BLaER1 treated with 17β-estradiol and CSF1 and Interleukin-3, amounts not matched to agents 10 nM and 100 nM (cell line): ENCODE results near the gene SMTNL1.
A peak's percentile ranks its signal among the peaks of the same experiment; 100 is the strongest.

Experiments used
- H3K27ac ChIP-seq, 11 experiments: shearing (Covaris generic); formaldehyde crosslinking; 2 replicates each; pipeline ENCODE4 v1.8.1; 2022
- H3K27me3 ChIP-seq, 11 experiments: shearing (Covaris generic); formaldehyde crosslinking; 2 replicates each; pipeline ENCODE4 v1.8.1; 2022
- H3K36me3 ChIP-seq, 11 experiments: shearing (Covaris generic); formaldehyde crosslinking; 2 replicates each; pipeline ENCODE4 v1.8.1; 2022
- H3K4me1 ChIP-seq, 10 experiments: shearing (Covaris generic); formaldehyde crosslinking; 2 replicates each; pipeline ENCODE4 v1.8.1; 2022
- H3K4me2 ChIP-seq, 11 experiments: shearing (Covaris generic); formaldehyde crosslinking; 2 replicates each; pipeline ENCODE4 v1.8.1; 2022
- H3K4me3 ChIP-seq, 10 experiments: shearing (Covaris generic); formaldehyde crosslinking; 2 replicates each; pipeline ENCODE4 v1.8.1; 2022
- H3K9ac ChIP-seq, 11 experiments: shearing (Covaris generic); formaldehyde crosslinking; 2 replicates each; pipeline ENCODE4 v1.8.1; 2022
- H3K9me3 ChIP-seq, 11 experiments: shearing (Covaris generic); formaldehyde crosslinking; replicated peaks in 1 of 11; 2 replicates each; pipeline ENCODE4 v1.8.1; 2022
- H4K20me1 ChIP-seq, 11 experiments: shearing (Covaris generic); formaldehyde crosslinking; 2 replicates each; pipeline ENCODE4 v1.8.1; 2022
- Cebpa-rat ChIP-seq, 11 experiments: shearing (Covaris generic); IDR thresholded peaks; 2 replicates each; pipeline ENCODE4 v1.8.1; 2022

The SMTNL1 gene

GRCh38 chr11:57536947-57537619 lies at the start of gene SMTNL1:
TSS of gene SMTNL1 (plus strand) at chr11:57537595. CDS start at chr11:57542643, 5,048 bp downstream.
- Histone ChIP-seq H3K4me2 (peak within 1 kb of the TSS in 2 of 11 experiments; percentile 2 to 28; a peak in 1 of 22 replicates), H3K4me1 (peaks cover 0 to 5% (median 0%) of the 10 kb centered on the region in 10 experiments; a peak in 3 of 20 replicates), H3K9ac (no peak within 1 kb of the TSS), H3K27ac (no peak within 1 kb of the TSS), H3K9me3 (no peaks in the 10 kb centered on the region), H3K27me3 (no peaks in the 10 kb centered on the region), H4K20me1 (no peaks in the 10 kb centered on the region), H3K4me3 (no peak within 1 kb of the TSS), H3K36me3 (no peaks in the 10 kb centered on the region)
- no peak for TF ChIP-seq Cebpa-rat (IDR thresholded peaks at IDR 0.05)

- Histone ChIP-seq H3K4me2 (no peak overlapping the region), H3K4me3 (no peak overlapping the region), H3K27me3 (peaks cover 0 to 4% (median 0%) of the 10 kb centered on the region in 11 experiments; a peak in 2 of 22 replicates), H3K36me3 (peaks cover 38 to 76% (median 70%) of the 10 kb centered on the region in 11 experiments), H3K9ac (0 out of 22 replicates have a peak overlapping the region, but pooled peaks of 1 of the 11 experiments have one; percentile 16), H3K9me3 (no peaks in the 10 kb centered on the region), H3K27ac (peak overlapping the region in 3 of 11 experiments; percentile 32 to 55 (median 53); a peak in 3 of 22 replicates), H4K20me1 (peaks cover 0 to 14% (median 0%) of the 10 kb centered on the region in 11 experiments; a peak in 5 of 22 replicates), H3K4me1 (peaks cover 31 to 46% (median 34%) of the 10 kb centered on the region in 10 experiments)
- no peak for TF ChIP-seq Cebpa-rat (IDR thresholded peaks at IDR 0.05)
These were observed 49.3 kb upstream of the SMTNL1 start for GRCh38 chr11:57487920-57488659.

- H4K20me1 ChIP-seq = peaks cover 0 to 21% (median 0%) of the 10 kb centered on the region in 11 experiments; a peak in 6 of 22 replicates
- H3K27ac ChIP-seq = peak overlapping the region in 2 of 11 experiments; percentile 46 to 52; a peak in 5 of 22 replicates
- H3K4me1 ChIP-seq = peaks cover 6 to 21% (median 10%) of the 10 kb centered on the region in 10 experiments
- H3K9ac ChIP-seq = no peak overlapping the region
- no peaks in the 10 kb centered on the region for H3K9me3 ChIP-seq
- H3K4me3 ChIP-seq = no peak overlapping the region
- no peak for TF ChIP-seq Cebpa-rat (IDR thresholded peaks at IDR 0.05)
- no peak overlapping the region for H3K4me2 ChIP-seq
- no peaks in the 10 kb centered on the region for H3K27me3 ChIP-seq
- H3K36me3 ChIP-seq = peaks cover 44 to 92% (median 83%) of the 10 kb centered on the region in 11 experiments
These were observed 46.7 kb upstream of the SMTNL1 start for GRCh38 chr11:57490456-57491248.

- peaks cover 48 to 93% (median 85%) of the 10 kb centered on the region in 11 experiments for H3K36me3 ChIP-seq
- H4K20me1 ChIP-seq = peaks cover 0 to 26% (median 0%) of the 10 kb centered on the region in 11 experiments; a peak in 6 of 22 replicates
- H3K9me3 ChIP-seq = no peaks in the 10 kb centered on the region
- H3K9ac ChIP-seq = peak overlapping the region in 1 of 11 experiments; percentile 24; a peak in 1 of 22 replicates
- H3K4me2 ChIP-seq = peak overlapping the region in 1 of 11 experiments; percentile 12; a peak in 1 of 22 replicates
- H3K4me3 ChIP-seq = no peak overlapping the region
- peaks cover 0 to 12% (median 2%) of the 10 kb centered on the region in 10 experiments; a peak in 9 of 20 replicates for H3K4me1 ChIP-seq
- TF ChIP-seq Cebpa-rat (IDR thresholded peaks at IDR 0.05) = peak in 6 of 11 experiments; percentile 33 to 79 (median 50); a peak in 9 of 22 replicates
- peak overlapping the region in 5 of 11 experiments; percentile 10 to 52 (median 46); a peak in 7 of 22 replicates for H3K27ac ChIP-seq
- no peaks in the 10 kb centered on the region for H3K27me3 ChIP-seq
These were observed 45.9 kb upstream of the SMTNL1 start for GRCh38 chr11:57491371-57492061.

- Histone ChIP-seq H3K4me3 (no peak overlapping the region), H3K4me2 (no peak overlapping the region), H3K27ac (peak overlapping the region in 2 of 11 experiments; percentile 16 to 55; a peak in 3 of 22 replicates), H3K4me1 (peaks cover 0 to 12% (median under 1%) of the 10 kb centered on the region in 10 experiments; a peak in 7 of 20 replicates), H3K9me3 (no peaks in the 10 kb centered on the region), H3K36me3 (peaks cover 47 to 94% (median 87%) of the 10 kb centered on the region in 11 experiments; a peak in 21 of 22 replicates), H4K20me1 (peaks cover 0 to 30% (median 0%) of the 10 kb centered on the region in 11 experiments; a peak in 6 of 22 replicates), H3K27me3 (no peaks in the 10 kb centered on the region), H3K9ac (peak overlapping the region in 1 of 11 experiments; percentile 47; a peak in 1 of 22 replicates)
- TF ChIP-seq Cebpa-rat (IDR thresholded peaks at IDR 0.05) = no peak
These were observed 43.6 kb upstream of the SMTNL1 start for GRCh38 chr11:57493507-57494503.

- Histone ChIP-seq H3K4me2 (no peak overlapping the region), H3K9me3 (no peaks in the 10 kb centered on the region), H3K27ac (no peak overlapping the region), H4K20me1 (peaks cover 0 to 45% (median 6%) of the 10 kb centered on the region in 11 experiments; a peak in 14 of 22 replicates), H3K27me3 (no peaks in the 10 kb centered on the region), H3K36me3 (peaks cover 29 to 89% (median 81%) of the 10 kb centered on the region in 11 experiments; a peak in 21 of 22 replicates), H3K4me1 (peaks cover 13 to 31% (median 21%) of the 10 kb centered on the region in 10 experiments), H3K9ac (0 out of 22 replicates have a peak overlapping the region, but pooled peaks of 2 of the 11 experiments have one; percentile 0 to 8), H3K4me3 (no peak overlapping the region)
- no peak for TF ChIP-seq Cebpa-rat (IDR thresholded peaks at IDR 0.05)
These were observed 41.1 kb upstream of the SMTNL1 start for GRCh38 chr11:57496109-57496820.
